ENCODE data around the gene CETP.

DNA sequence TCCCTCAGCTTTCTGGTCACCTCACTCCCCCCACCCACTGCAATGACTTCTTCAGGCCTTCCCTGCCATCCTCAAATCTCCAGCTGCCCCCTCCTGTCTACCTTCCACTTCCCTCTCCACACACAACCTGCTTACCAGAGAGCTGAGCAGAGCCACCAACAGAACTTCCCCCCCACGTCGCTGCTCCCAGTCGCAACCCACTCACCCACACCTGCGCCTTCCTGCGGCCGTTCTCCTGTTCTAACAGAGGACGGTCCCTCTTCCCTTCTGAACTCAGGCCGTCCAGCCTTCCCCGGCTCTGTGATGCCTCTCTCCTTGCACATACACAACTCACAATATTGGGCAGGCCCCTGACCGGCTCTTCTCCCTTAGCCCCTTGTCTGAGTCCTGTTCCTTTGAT is 14.0 kb downstream of the CETP start:
- TF ChIP-seq, protein P1, sequence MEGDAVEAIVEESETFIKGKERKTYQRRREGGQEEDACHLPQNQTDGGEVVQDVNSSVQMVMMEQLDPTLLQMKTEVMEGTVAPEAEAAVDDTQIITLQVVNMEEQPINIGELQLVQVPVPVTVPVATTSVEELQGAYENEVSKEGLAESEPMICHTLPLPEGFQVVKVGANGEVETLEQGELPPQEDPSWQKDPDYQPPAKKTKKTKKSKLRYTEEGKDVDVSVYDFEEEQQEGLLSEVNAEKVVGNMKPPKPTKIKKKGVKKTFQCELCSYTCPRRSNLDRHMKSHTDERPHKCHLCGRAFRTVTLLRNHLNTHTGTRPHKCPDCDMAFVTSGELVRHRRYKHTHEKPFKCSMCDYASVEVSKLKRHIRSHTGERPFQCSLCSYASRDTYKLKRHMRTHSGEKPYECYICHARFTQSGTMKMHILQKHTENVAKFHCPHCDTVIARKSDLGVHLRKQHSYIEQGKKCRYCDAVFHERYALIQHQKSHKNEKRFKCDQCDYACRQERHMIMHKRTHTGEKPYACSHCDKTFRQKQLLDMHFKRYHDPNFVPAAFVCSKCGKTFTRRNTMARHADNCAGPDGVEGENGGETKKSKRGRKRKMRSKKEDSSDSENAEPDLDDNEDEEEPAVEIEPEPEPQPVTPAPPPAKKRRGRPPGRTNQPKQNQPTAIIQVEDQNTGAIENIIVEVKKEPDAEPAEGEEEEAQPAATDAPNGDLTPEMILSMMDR (IDR thresholded peaks at IDR 0.05 in 2 of 3, conservative IDR thresholded peaks at IDR 0.05 in 1 of 3; ENCODE audit: insufficient read depth in 2 of 3, low read depth in 1 of 3, low read length in 3 of 3) = no peak
- TF ChIP-seq, protein P2, sequence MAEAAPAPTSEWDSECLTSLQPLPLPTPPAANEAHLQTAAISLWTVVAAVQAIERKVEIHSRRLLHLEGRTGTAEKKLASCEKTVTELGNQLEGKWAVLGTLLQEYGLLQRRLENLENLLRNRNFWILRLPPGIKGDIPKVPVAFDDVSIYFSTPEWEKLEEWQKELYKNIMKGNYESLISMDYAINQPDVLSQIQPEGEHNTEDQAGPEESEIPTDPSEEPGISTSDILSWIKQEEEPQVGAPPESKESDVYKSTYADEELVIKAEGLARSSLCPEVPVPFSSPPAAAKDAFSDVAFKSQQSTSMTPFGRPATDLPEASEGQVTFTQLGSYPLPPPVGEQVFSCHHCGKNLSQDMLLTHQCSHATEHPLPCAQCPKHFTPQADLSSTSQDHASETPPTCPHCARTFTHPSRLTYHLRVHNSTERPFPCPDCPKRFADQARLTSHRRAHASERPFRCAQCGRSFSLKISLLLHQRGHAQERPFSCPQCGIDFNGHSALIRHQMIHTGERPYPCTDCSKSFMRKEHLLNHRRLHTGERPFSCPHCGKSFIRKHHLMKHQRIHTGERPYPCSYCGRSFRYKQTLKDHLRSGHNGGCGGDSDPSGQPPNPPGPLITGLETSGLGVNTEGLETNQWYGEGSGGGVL (CRISPR knock-in tag; IDR thresholded peaks at IDR 0.05) = no peak
- no peak for TF ChIP-seq EZH2 (IDR thresholded peaks at IDR 0.05; ENCODE audit: borderline replicate concordance, low read depth, low read length)
- no peak for TF ChIP-seq TCFL5 (CRISPR knock-in tag; conservative IDR thresholded peaks at IDR 0.05)
- TF ChIP-seq FOXP1 (CRISPR knock-in tag; IDR thresholded peaks at IDR 0.05) = no peak
- TF ChIP-seq ZNF766 (CRISPR knock-in tag; conservative IDR thresholded peaks at IDR 0.05) = no peak
- TF ChIP-seq XRCC4 (IDR thresholded peaks at IDR 0.05; ENCODE audit: extremely low read depth, insufficient read depth, insufficient read length) = no peak

All from K562 (cell line).